Vagina (tissue), 2 donors: ENCODE data around the gene USP34.

Experiments
- POLR2A ChIP-seq, 2 donors: fragments of 450-650 bp; IDR thresholded peaks; one replicate each; pipeline ENCODE4 v1.6.1; 2017; ENCODE audit warnings: antibody characterized with exemption in 2 of 2, mild to moderate bottlenecking in 2 of 2, moderate library complexity in 2 of 2
- POLR2AphosphoS5 ChIP-seq, 2 donors: sonication (generic); formaldehyde crosslinking; IDR thresholded peaks; one replicate each; pipeline ENCODE4 v1.9.0; 2017; ENCODE audit warnings: antibody characterized with exemption in 2 of 2, mild to moderate bottlenecking in 2 of 2, low read depth in 1 of 2; ENCODE audit not compliant: insufficient read depth in 1 of 2
- TF ChIP-seq, protein P1 (sequence below), 3 experiments: fragments of 450-650 bp in 2 of 3; fragments of 200-600 bp in 1 of 3; sonication (generic) in 1 of 3; IDR thresholded peaks; one replicate each; pipeline ENCODE4 v1.5.1; 2017 to 2019; ENCODE audit warnings: antibody characterized with exemption in 3 of 3, mild to moderate bottlenecking in 2 of 3, moderate library complexity in 2 of 3

- no peak for TF ChIP-seq POLR2A (IDR thresholded peaks at IDR 0.05)
- TF ChIP-seq, protein P1, sequence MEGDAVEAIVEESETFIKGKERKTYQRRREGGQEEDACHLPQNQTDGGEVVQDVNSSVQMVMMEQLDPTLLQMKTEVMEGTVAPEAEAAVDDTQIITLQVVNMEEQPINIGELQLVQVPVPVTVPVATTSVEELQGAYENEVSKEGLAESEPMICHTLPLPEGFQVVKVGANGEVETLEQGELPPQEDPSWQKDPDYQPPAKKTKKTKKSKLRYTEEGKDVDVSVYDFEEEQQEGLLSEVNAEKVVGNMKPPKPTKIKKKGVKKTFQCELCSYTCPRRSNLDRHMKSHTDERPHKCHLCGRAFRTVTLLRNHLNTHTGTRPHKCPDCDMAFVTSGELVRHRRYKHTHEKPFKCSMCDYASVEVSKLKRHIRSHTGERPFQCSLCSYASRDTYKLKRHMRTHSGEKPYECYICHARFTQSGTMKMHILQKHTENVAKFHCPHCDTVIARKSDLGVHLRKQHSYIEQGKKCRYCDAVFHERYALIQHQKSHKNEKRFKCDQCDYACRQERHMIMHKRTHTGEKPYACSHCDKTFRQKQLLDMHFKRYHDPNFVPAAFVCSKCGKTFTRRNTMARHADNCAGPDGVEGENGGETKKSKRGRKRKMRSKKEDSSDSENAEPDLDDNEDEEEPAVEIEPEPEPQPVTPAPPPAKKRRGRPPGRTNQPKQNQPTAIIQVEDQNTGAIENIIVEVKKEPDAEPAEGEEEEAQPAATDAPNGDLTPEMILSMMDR (IDR thresholded peaks at IDR 0.05) = no peak
- TF ChIP-seq POLR2AphosphoS5 (IDR thresholded peaks at IDR 0.05; ENCODE audit: insufficient read depth in 1 of 2, low read depth in 1 of 2) = no peak
These were observed 31.5 kb downstream of the USP34 start for GRCh38 chr2:61439241-61440002.
